CD4-positive, alpha-beta T cell (primary cell): ENCODE results near the gene ARHGAP5. TPM values are rescaled to one million over a fixed set of nuclear protein-coding genes. Genes with fewer than 3 reads are reported as not detected.

ENCODE experiments used
- ATAC-seq: fragments of 200-7000 bp; cut with Tn5 transposase; one replicate; pipeline ENCODE4 v1.10.0; 2022; ENCODE audit warnings: mild to moderate bottlenecking; ENCODE audit not compliant: poor library complexity
- CTCF ChIA-PET: fragments of 350-600 bp; sonication (Branson Sonifier 250); formaldehyde crosslinking; loops from one replicate; lab custom pipeline; 2021; ENCODE audit warnings: antibody characterized with exemption, inconsistent platforms; lab: Charles Lee
- POLR2A ChIA-PET: fragments of 350-600 bp; sonication (Branson Sonifier 250); formaldehyde crosslinking; loops from one replicate; lab custom pipeline; 2021; ENCODE audit warnings: antibody characterized with exemption, inconsistent platforms; lab: Charles Lee
- DNase-seq, 14 experiments: peaks; one replicate each; pipeline ENCODE4 v3.0.0-alpha.2; 2013 to 2020; ENCODE audit warnings: mixed read lengths in 2 of 14
- H3K27ac ChIP-seq, 2 donors: one replicate each; pipeline versions ENCODE4 v1.5.1 to v1.7.0; 2013; ENCODE audit warnings: low read length in 2 of 2, low read depth in 1 of 2, mild to moderate bottlenecking in 1 of 2
- H3K27me3 ChIP-seq, 2 experiments: 1 replicate in 1 of 2; 2 replicates in 1 of 2; pipeline versions ENCODE4 v1.6.1 to v1.7.0; 2013; ENCODE audit warnings: low read length in 2 of 2, control low read depth in 1 of 2, mild to moderate bottlenecking in 1 of 2, moderate library complexity in 1 of 2; ENCODE audit not compliant: insufficient read depth in 2 of 2, control insufficient read depth in 1 of 2
- H3K36me3 ChIP-seq: one replicate; pipeline ENCODE4 v1.6.1; 2013; ENCODE audit warnings: low read length, control low read depth; ENCODE audit not compliant: insufficient read depth
- H3K4me1 ChIP-seq: one replicate; pipeline ENCODE4 v1.6.1; 2013; ENCODE audit warnings: low read length, control low read depth; ENCODE audit not compliant: insufficient read depth
- H3K4me3 ChIP-seq: one replicate; pipeline ENCODE4 v1.5.1; 2013; ENCODE audit warnings: mild to moderate bottlenecking, low read length, moderate library complexity
- H3K9me3 ChIP-seq, 2 experiments: 1 replicate in 1 of 2; 2 replicates in 1 of 2; pipeline versions ENCODE4 v1.6.1 to v1.7.0; 2013; ENCODE audit warnings: low read length in 2 of 2, mild to moderate bottlenecking in 2 of 2, control low read depth in 1 of 2, moderate library complexity in 1 of 2; ENCODE audit not compliant: control insufficient read depth in 1 of 2, insufficient read depth in 1 of 2
- H3K27ac Mint-ChIP-seq: one replicate; pipeline ENCODE4 v1.8.0; 2020; ENCODE audit warnings: mixed read lengths
- H3K27me3 Mint-ChIP-seq: one replicate; pipeline ENCODE4 v1.8.0; 2021; ENCODE audit warnings: mixed read lengths
- H3K36me3 Mint-ChIP-seq: one replicate; pipeline ENCODE4 v1.8.0; 2021; ENCODE audit warnings: low read depth, mixed read lengths
- H3K4me1 Mint-ChIP-seq: one replicate; pipeline ENCODE4 v1.8.0; 2021; ENCODE audit warnings: low read depth, mixed read lengths
- H3K4me3 Mint-ChIP-seq: one replicate; pipeline ENCODE4 v1.8.0; 2020; ENCODE audit warnings: mild to moderate bottlenecking, mixed read lengths
- H3K9me3 Mint-ChIP-seq: one replicate; pipeline ENCODE4 v1.8.0; 2020; ENCODE audit warnings: mixed read lengths
- CTCF ChIP-seq: fragments of 200-600 bp; IDR thresholded peaks from one replicate; pipeline ENCODE4 v1.8.0; 2022; ENCODE audit warnings: antibody characterized with exemption, mild to moderate bottlenecking
- intact Hi-C, 2 experiments: fragments of 100-400 bp; cut with DNase I in 1 of 2; cut with micrococcal nuclease in 1 of 2; formaldehyde crosslinking; loops; one replicate each; pipeline versions ENCODE4 v1.15.1 to v1.9.0; 2023 to 2025; cut with DNase I, micrococcal nuclease
- total RNA-seq, 174 experiments: library from RNA in 2 of 174; stranded (reverse) in 2 of 174; gene quantifications; one replicate each; pipeline ENCODE4 v1.2.3 and lab custom pipeline; 2021 to 2026

ARHGAP5 gene
- total RNA-seq, 2 experiments from 2014 or later: 68.5 to 72.5 TPM

GRCh38 chr14:32085182-32085844, 8.2 kb downstream of the ARHGAP5 start:
- CTCF ChIA-PET: interaction anchor here (1.2 to 1.4 kb wide), 2 partner anchors 39 to 68 kb away, joined by 3 to 5 read pairs; no protein-coding TSS in a partner anchor
- DNase-seq: no peak

GRCh38 chr14:32085845-32086383, 8.8 kb downstream of the ARHGAP5 start:
- ATAC-seq (no peak), DNase-seq (no peak)
- ChIA-PET POLR2A (no interaction called here), CTCF (interaction anchor here (1.4 kb wide), 1 partner anchor 67 kb away, joined by 5 read pairs; no protein-coding TSS in a partner anchor)
- intact Hi-C loops: no loop called here
- TF ChIP-seq CTCF: no peak
- Mint-ChIP-seq H3K27me3 (no peaks in the 10 kb centered on the region), H3K36me3 (peaks cover 11% of the 10 kb centered on the region), H3K27ac (no peak overlapping the region), H3K4me3 (no peak overlapping the region), H3K9me3 (no peaks in the 10 kb centered on the region), H3K4me1 (peaks cover 57% of the 10 kb centered on the region)
- Histone ChIP-seq H3K4me3 (no peak overlapping the region), H3K4me1 (peaks cover 3% of the 10 kb centered on the region), H3K9me3 (no peaks in the 10 kb centered on the region), H3K27me3 (no peaks in the 10 kb centered on the region), H3K36me3 (peaks cover 8% of the 10 kb centered on the region), H3K27ac (no peak overlapping the region)

More at GRCh38 chr14:32085182-32085844, 8.2 kb downstream of the ARHGAP5 start:
- intact Hi-C loops: no loop called here
- H3K4me3 Mint-ChIP-seq: no peak overlapping the region
- H3K27ac ChIP-seq: no peak overlapping the region
- no peaks in the 10 kb centered on the region for H3K9me3 ChIP-seq
- H3K36me3 Mint-ChIP-seq: peaks cover 5% of the 10 kb centered on the region
- no peak overlapping the region for H3K4me3 ChIP-seq
- POLR2A ChIA-PET: no interaction called here
- no peaks in the 10 kb centered on the region for H3K27me3 ChIP-seq
- no peak for ATAC-seq
- no peaks in the 10 kb centered on the region for H3K27me3 Mint-ChIP-seq
- H3K36me3 ChIP-seq: peaks cover 2% of the 10 kb centered on the region
- peaks cover 3% of the 10 kb centered on the region for H3K4me1 ChIP-seq
- no peak overlapping the region for H3K27ac Mint-ChIP-seq
- TF ChIP-seq CTCF: no peak
- H3K9me3 Mint-ChIP-seq: no peaks in the 10 kb centered on the region
- H3K4me1 Mint-ChIP-seq: peaks cover 63% of the 10 kb centered on the region

- no peaks in the 10 kb centered on the region for H3K4me1 ChIP-seq
- ChIA-PET CTCF (no interaction called here), POLR2A (no interaction called here)
- no peak overlapping the region for H3K4me3 ChIP-seq
- intact Hi-C loops: no loop called here
- Mint-ChIP-seq H3K9me3 (no peaks in the 10 kb centered on the region), H3K4me3 (no peak overlapping the region), H3K27me3 (no peaks in the 10 kb centered on the region), H3K27ac (no peak overlapping the region), H3K4me1 (peaks cover 59% of the 10 kb centered on the region), H3K36me3 (peaks cover 25% of the 10 kb centered on the region)
- no peak overlapping the region for H3K27ac ChIP-seq
- H3K27me3 ChIP-seq: no peaks in the 10 kb centered on the region
- TF ChIP-seq CTCF: no peak
- ATAC-seq (no peak), DNase-seq (no peak)
- no peaks in the 10 kb centered on the region for H3K9me3 ChIP-seq
- H3K36me3 ChIP-seq: peaks cover 16% of the 10 kb centered on the region
These were observed 10.2 kb downstream of the ARHGAP5 start for GRCh38 chr14:32087173-32087861.
